Mucosa of rectum (tissue), 2 donors: Measurements from ENCODE around the gene RNF19B.

Experiments used
- H3K27ac ChIP-seq, 2 donors: one replicate each; pipeline ENCODE4 v1.7.0; 2013; ENCODE audit warnings: inconsistent platforms in 2 of 2, low read depth in 2 of 2, low read length in 2 of 2
- H3K27me3 ChIP-seq, 2 donors: one replicate each; pipeline ENCODE4 v1.7.0; 2013; ENCODE audit warnings: low read length in 2 of 2; ENCODE audit not compliant: control insufficient read depth in 2 of 2, insufficient read depth in 2 of 2
- H3K36me3 ChIP-seq, 2 donors: one replicate each; pipeline ENCODE4 v1.7.0; 2013; ENCODE audit warnings: low read length in 2 of 2; ENCODE audit not compliant: control insufficient read depth in 2 of 2, insufficient read depth in 2 of 2
- H3K4me1 ChIP-seq, 2 donors: one replicate each; pipeline ENCODE4 v1.7.0; 2013; ENCODE audit warnings: low read length in 2 of 2, mild to moderate bottlenecking in 1 of 2; ENCODE audit not compliant: control insufficient read depth in 2 of 2, insufficient read depth in 2 of 2
- H3K4me3 ChIP-seq, 2 donors: one replicate each; pipeline ENCODE4 v1.7.0; 2013; ENCODE audit warnings: low read length in 2 of 2
- H3K9ac ChIP-seq, 2 donors: one replicate each; pipeline ENCODE4 v1.7.0; 2013; ENCODE audit warnings: low read length in 2 of 2, low read depth in 1 of 2, mild to moderate bottlenecking in 1 of 2
- H3K9me3 ChIP-seq, 2 donors: one replicate each; pipeline ENCODE4 v1.7.0; 2013; ENCODE audit warnings: low read length in 2 of 2; ENCODE audit not compliant: control insufficient read depth in 2 of 2
- donor health status: healthy.
- donor health status: Normal muscosa, but diverticular disease.

The RNF19B gene

GRCh38 chr1:32957017-32957416, 7.6 kb downstream of the RNF19B start:
- Histone ChIP-seq H3K36me3 (peaks cover 0 to 3% of the 10 kb centered on the region in 2 donors), H3K4me3 (no peak overlapping the region), H3K27ac (no peak overlapping the region), H3K9ac (no peak overlapping the region), H3K27me3 (no peaks in the 10 kb centered on the region), H3K9me3 (no peaks in the 10 kb centered on the region), H3K4me1 (peaks cover 2 to 9% of the 10 kb centered on the region in 2 donors)

GRCh38 chr1:32954168-32954567, 10.4 kb downstream of the RNF19B start:
- Histone ChIP-seq H3K36me3 (peaks cover 0 to 5% of the 10 kb centered on the region in 2 donors), H3K4me1 (peaks cover 5 to 13% of the 10 kb centered on the region in 2 donors), H3K27ac (no peak overlapping the region), H3K27me3 (no peaks in the 10 kb centered on the region), H3K9me3 (no peaks in the 10 kb centered on the region), H3K9ac (no peak overlapping the region), H3K4me3 (no peak overlapping the region)

GRCh38 chr1:32953495-32953894, 11.1 kb downstream of the RNF19B start:
- H3K36me3 ChIP-seq, result peaks cover 0 to 5% of the 10 kb centered on the region in 2 donors
- no peaks in the 10 kb centered on the region for H3K27me3 ChIP-seq
- peaks cover 5 to 18% of the 10 kb centered on the region in 2 donors for H3K4me1 ChIP-seq
- H3K27ac ChIP-seq, result no peak overlapping the region
- no peak overlapping the region for H3K9ac ChIP-seq
- H3K9me3 ChIP-seq, result no peaks in the 10 kb centered on the region
- H3K4me3 ChIP-seq, result no peak overlapping the region

GRCh38 chr1:32949519-32949918, 15.1 kb downstream of the RNF19B start:
- Histone ChIP-seq H3K9ac (peak overlapping the region in 1 of 2 donors; percentile 46), H3K27me3 (no peaks in the 10 kb centered on the region), H3K36me3 (peaks cover 29 to 30% of the 10 kb centered on the region in 2 donors), H3K9me3 (no peaks in the 10 kb centered on the region), H3K4me3 (peak overlapping the region in 1 of 2 donors; percentile 4), H3K4me1 (peaks cover 9 to 23% of the 10 kb centered on the region in 2 donors), H3K27ac (peak overlapping the region; percentile 76 to 83)

GRCh38 chr1:32948905-32949304, 15.7 kb downstream of the RNF19B start:
- no peaks in the 10 kb centered on the region for H3K27me3 ChIP-seq
- peak overlapping the region in 1 of 2 donors; percentile 38 for H3K9ac ChIP-seq
- peaks cover 9 to 23% of the 10 kb centered on the region in 2 donors for H3K4me1 ChIP-seq
- H3K9me3 ChIP-seq, result no peaks in the 10 kb centered on the region
- H3K4me3 ChIP-seq, result no peak overlapping the region
- peak overlapping the region; percentile 76 to 83 for H3K27ac ChIP-seq
- H3K36me3 ChIP-seq, result peaks cover 32 to 36% of the 10 kb centered on the region in 2 donors

GRCh38 chr1:32948390-32948722, 16.3 kb downstream of the RNF19B start:
- peak overlapping the region; percentile 76 to 83 for H3K27ac ChIP-seq
- no peak overlapping the region for H3K4me3 ChIP-seq
- H3K9me3 ChIP-seq, result no peaks in the 10 kb centered on the region
- peaks cover 9 to 23% of the 10 kb centered on the region in 2 donors for H3K4me1 ChIP-seq
- peak overlapping the region in 1 of 2 donors; percentile 38 for H3K9ac ChIP-seq
- H3K27me3 ChIP-seq, result no peaks in the 10 kb centered on the region
- H3K36me3 ChIP-seq, result peaks cover 35 to 41% of the 10 kb centered on the region in 2 donors

- Histone ChIP-seq H3K9me3 (no peaks in the 10 kb centered on the region), H3K9ac (peak overlapping the region in 1 of 2 donors; percentile 38), H3K4me3 (no peak overlapping the region), H3K27ac (peak overlapping the region; percentile 76 to 83), H3K27me3 (no peaks in the 10 kb centered on the region), H3K36me3 (peaks cover 37 to 45% of the 10 kb centered on the region in 2 donors), H3K4me1 (peaks cover 9 to 23% of the 10 kb centered on the region in 2 donors)
These were observed 16.8 kb downstream of the RNF19B start for GRCh38 chr1:32947669-32948389.

- Histone ChIP-seq H3K27me3 (no peaks in the 10 kb centered on the region), H3K4me3 (no peak overlapping the region), H3K9ac (no peak overlapping the region), H3K27ac (no peak overlapping the region), H3K36me3 (peaks cover 47 to 51% of the 10 kb centered on the region in 2 donors), H3K9me3 (no peaks in the 10 kb centered on the region), H3K4me1 (peaks cover 9 to 28% of the 10 kb centered on the region in 2 donors)
These were observed 18.2 kb downstream of the RNF19B start for GRCh38 chr1:32946413-32946812.

GRCh38 chr1:32944180-32944579, 20.4 kb downstream of the RNF19B start:
- Histone ChIP-seq H3K4me3 (no peak overlapping the region), H3K9me3 (no peaks in the 10 kb centered on the region), H3K27ac (no peak overlapping the region), H3K36me3 (peaks cover 51% of the 10 kb centered on the region in 2 donors), H3K4me1 (peaks cover 15 to 43% of the 10 kb centered on the region in 2 donors), H3K9ac (no peak overlapping the region), H3K27me3 (no peaks in the 10 kb centered on the region)

- Histone ChIP-seq H3K4me1 (peaks cover 30 to 58% of the 10 kb centered on the region in 2 donors), H3K9me3 (no peaks in the 10 kb centered on the region), H3K4me3 (peak overlapping the region in 1 of 2 donors; percentile 1), H3K27ac (peak overlapping the region; percentile 77 to 88), H3K27me3 (no peaks in the 10 kb centered on the region), H3K9ac (peak overlapping the region; percentile 27 to 28), H3K36me3 (peaks cover 36 to 47% of the 10 kb centered on the region in 2 donors)
These were observed 24.8 kb downstream of the RNF19B start for GRCh38 chr1:32939655-32940371.
